ENCODE results near the gene CDH4.

- no peak for TF ChIP-seq REST (IDR thresholded peaks at IDR 0.05; ENCODE audit: insufficient read depth in 1 of 2, low read depth in 2 of 2, low read length in 2 of 2)
- no peak for TF ChIP-seq TAF1 (IDR thresholded peaks at IDR 0.05; ENCODE audit: borderline replicate concordance, insufficient read depth, low read length)
- TF ChIP-seq POLR2AphosphoS5 (IDR thresholded peaks at IDR 0.05; ENCODE audit: low read depth, low read length), result no peak
- TF ChIP-seq SIN3A (IDR thresholded peaks at IDR 0.05; ENCODE audit: borderline replicate concordance, insufficient read depth, low read length), result no peak
Observed at GRCh38 chr20:61829526-61829925, 577.5 kb downstream of the CDH4 start.

Data from PFSK-1 (cell line).